ENCODE results near the gene ZNF503.

Gene ZNF503

GRCh38 chr10:75401569-75402485 is at the start of gene ZNF503:
Gene ZNF503 (minus strand): TSS chr10:75401764. CDS start chr10:75401419, 345 bp downstream.
- TF ChIP-seq ZFX (IDR thresholded peaks at IDR 0.05; ENCODE audit: borderline replicate concordance), result no peak
- no peak for TF ChIP-seq CTCF (IDR thresholded peaks at IDR 0.05)
- peak within 1 kb of the TSS; percentile 100 for H3K27ac ChIP-seq

GRCh38 chr10:75450644-75451640 is 49.4 kb upstream of the ZNF503 start:
- no peak overlapping the region for H3K27ac ChIP-seq
- TF ChIP-seq ZFX (IDR thresholded peaks at IDR 0.05; ENCODE audit: borderline replicate concordance), result no peak
- no peak for TF ChIP-seq CTCF (IDR thresholded peaks at IDR 0.05)

DNA sequence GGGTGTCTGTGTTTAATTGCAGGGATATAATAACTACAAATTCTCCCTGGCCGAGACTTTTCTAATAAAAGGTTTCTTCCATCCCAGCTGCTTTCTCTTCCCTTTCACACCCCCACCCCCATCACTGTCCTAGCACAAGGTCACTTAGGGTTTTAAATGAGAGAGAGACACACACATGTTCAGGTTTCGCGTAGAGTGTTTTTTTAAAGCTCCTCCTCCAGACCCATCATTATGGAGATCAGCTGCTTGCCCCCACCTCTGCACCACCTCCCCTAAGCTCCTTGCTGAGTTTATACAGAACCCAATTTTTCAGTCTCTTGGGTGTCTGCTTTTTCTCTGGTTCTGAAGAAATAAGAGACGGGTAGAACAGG is 48.5 kb upstream of the ZNF503 start:
- no peak overlapping the region for H3K27ac ChIP-seq

GRCh38 chr10:75449382-75450074 is 48.0 kb upstream of the ZNF503 start:
- H3K27ac ChIP-seq, result no peak overlapping the region
- TF ChIP-seq ZFX (IDR thresholded peaks at IDR 0.05; ENCODE audit: borderline replicate concordance) (no peak), CTCF (IDR thresholded peaks at IDR 0.05) (no peak)

More for the DNA sequence above, 48.5 kb upstream of the ZNF503 start:
- TF ChIP-seq ZFX (IDR thresholded peaks at IDR 0.05; ENCODE audit: borderline replicate concordance) (no peak), CTCF (IDR thresholded peaks at IDR 0.05) (no peak)

DNA sequence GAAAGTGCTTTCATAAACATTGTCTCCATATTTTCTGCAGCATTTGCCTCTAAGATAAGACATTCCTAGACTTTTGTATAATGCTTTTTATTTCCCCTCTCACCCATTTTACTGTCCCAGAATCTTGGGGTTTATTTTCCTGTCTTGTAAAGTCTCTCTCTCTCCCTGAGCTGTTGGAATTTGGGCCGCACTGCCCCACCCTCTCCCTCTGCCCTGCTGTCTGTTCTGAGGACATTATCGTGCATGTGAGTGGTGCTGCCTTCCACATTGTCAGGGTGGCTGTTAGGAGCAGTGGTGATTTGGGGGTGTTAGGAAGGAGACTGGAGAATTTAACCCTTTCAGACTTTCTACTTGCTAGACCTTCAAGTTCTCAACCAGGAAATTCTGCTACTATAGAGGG is 46.6 kb upstream of the ZNF503 start:
- TF ChIP-seq CTCF (IDR thresholded peaks at IDR 0.05), result no peak
- H3K27ac ChIP-seq, result no peak overlapping the region

DNA sequence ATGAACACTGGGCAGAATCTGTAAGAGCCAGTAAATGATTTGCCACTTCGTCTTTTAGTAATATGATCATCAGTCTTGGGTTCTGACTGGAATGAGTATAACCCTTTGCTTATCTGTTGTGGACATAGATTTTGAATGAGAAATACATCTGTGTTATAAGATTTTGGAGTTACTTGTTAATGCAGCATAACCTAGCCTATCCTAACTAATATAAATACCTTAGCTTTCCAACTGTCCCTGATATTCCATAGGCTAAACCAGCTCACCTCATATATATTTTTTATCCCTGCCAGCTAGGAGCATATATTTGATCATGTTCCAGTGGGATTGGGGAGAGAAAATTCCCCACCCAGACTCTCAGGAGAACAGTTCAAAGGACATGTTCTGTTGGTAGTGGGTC is 44.9 kb upstream of the ZNF503 start:
- H3K27ac ChIP-seq, result no peak overlapping the region
- TF ChIP-seq ZFX (IDR thresholded peaks at IDR 0.05; ENCODE audit: borderline replicate concordance) (no peak), CTCF (IDR thresholded peaks at IDR 0.05) (no peak)

Measured in 22Rv1 (cell line).